HCT116 (cell line): ENCODE measurements around the gene BAD. TPM values are rescaled to one million over a fixed set of nuclear protein-coding genes. Genes with fewer than 3 reads are reported as not detected.

Source experiments
- ATAC-seq: fragments of 200-7000 bp; cut with Tn5 transposase; 2 replicates; pipeline ENCODE4 v1.9.1; 2020; ENCODE audit warnings: mild to moderate bottlenecking, moderate library complexity
- BruUV-seq: library from RNA; stranded (reverse); fragments of 400-500 nt; replicated peaks from 2 replicates; lab custom pipeline; 2021; lab: Mats Ljungman, UMichigan
- CTCF ChIA-PET: fragments of 300-600 bp; sonication (Branson Sonifier 250); formaldehyde crosslinking; loops from one replicate; lab custom pipeline; 2021; ENCODE audit warnings: antibody characterized with exemption; lab: Charles Lee
- POLR2A ChIA-PET: fragments of 300-600, 350-600 bp; sonication (Branson Sonifier 250); formaldehyde crosslinking; loops from one replicate; lab custom pipeline; 2021; ENCODE audit warnings: antibody characterized with exemption; lab: Charles Lee
- RAD21 ChIA-PET, 2 experiments: fragments of 300-600 bp; sonication (Branson Sonifier 250); formaldehyde crosslinking; loops; one replicate each; lab custom pipeline; 2023; ENCODE audit warnings: low total read pairs in 2 of 2; ENCODE audit not compliant: uncharacterized antibody in 2 of 2, unreplicated experiment in 2 of 2, low non-redundant PET in 1 of 2; lab: Charles Lee
- DNase-seq: peaks from one replicate; pipeline ENCODE4 v3.0.0-alpha.2; 2010; ENCODE audit warnings: low read depth, low spot score
- H2AFZ ChIP-seq: fragments of 200-600 bp; shearing (Covaris generic), sonication (generic); 2 replicates; pipeline ENCODE4 v1.6.1; 2017; ENCODE audit warnings: low read depth, mixed run types, mixed read lengths, antibody characterized with exemption, low read length; ENCODE audit not compliant: poor library complexity, severe bottlenecking
- H3K27ac ChIP-seq: 2 replicates; pipeline ENCODE4 v1.5.1; 2012; ENCODE audit warnings: low read depth, low read length
- H3K27me3 ChIP-seq: fragments of 200-600 bp; sonication (generic); 2 replicates; pipeline ENCODE4 v1.6.1; 2016; ENCODE audit warnings: mixed run types, low read length, mixed read lengths; ENCODE audit not compliant: insufficient read depth
- H3K36me3 ChIP-seq, 2 experiments: fragments of 200-500 bp in 1 of 2; fragments of 200-600 bp in 1 of 2; sonication (Bioruptor generic) in 1 of 2; sonication (generic) in 1 of 2; 2 replicates each; pipeline versions ENCODE4 v1.5.1 to v1.6.1; 2014 to 2016; ENCODE audit warnings: low read length in 2 of 2, inconsistent platforms in 1 of 2, mixed read lengths in 1 of 2, mixed run types in 1 of 2; ENCODE audit not compliant: insufficient read depth in 2 of 2, control insufficient read depth in 1 of 2
- H3K4me1 ChIP-seq, 2 experiments: fragments of 200-600 bp in 1 of 2; sonication (generic) in 1 of 2; 2 replicates each; pipeline versions ENCODE4 v1.5.1 to v1.6.1; 2012 to 2017; ENCODE audit warnings: low read length in 2 of 2, inconsistent platforms in 1 of 2, mild to moderate bottlenecking in 1 of 2, mixed read lengths in 1 of 2, mixed run types in 1 of 2, moderate library complexity in 1 of 2; ENCODE audit not compliant: insufficient read depth in 2 of 2, control insufficient read depth in 1 of 2
- H3K4me2 ChIP-seq: fragments of 200-600 bp; sonication (generic); 2 replicates; pipeline ENCODE4 v1.6.1; 2017; ENCODE audit warnings: mixed run types, low read length, mixed read lengths
- H3K4me3 ChIP-seq, 2 experiments: fragments of 200-600 bp in 1 of 2; sonication (generic) in 1 of 2; replicated peaks in 1 of 2; 2 replicates each; pipeline ENCODE4 v1.5.1; 2011 to 2016; ENCODE audit warnings: low read length in 2 of 2, control low read depth in 1 of 2, low read depth in 1 of 2, mild to moderate bottlenecking in 1 of 2, mixed read lengths in 1 of 2, mixed run types in 1 of 2
- H3K79me2 ChIP-seq: fragments of 200-600 bp; sonication (generic); 2 replicates; pipeline ENCODE4 v1.6.1; 2017; ENCODE audit warnings: mild to moderate bottlenecking, mixed run types, low read length, moderate library complexity, mixed read lengths; ENCODE audit not compliant: insufficient read depth
- H3K9ac ChIP-seq: fragments of 200-600 bp; sonication (generic); 2 replicates; pipeline ENCODE4 v1.6.1; 2016; ENCODE audit warnings: low read length, mixed read lengths
- H3K9me2 ChIP-seq: fragments of 200-600 bp; sonication (generic), shearing (Covaris generic); 2 replicates; pipeline ENCODE4 v1.6.1; 2017; ENCODE audit warnings: mixed run types, mild to moderate bottlenecking, moderate library complexity; ENCODE audit not compliant: insufficient read depth
- H3K9me3 ChIP-seq, 2 experiments: fragments of 200-500 bp in 1 of 2; fragments of 200-600 bp in 1 of 2; sonication (Bioruptor generic) in 1 of 2; sonication (generic) in 1 of 2; 2 replicates each; pipeline ENCODE4 v1.6.1; 2014 to 2017; ENCODE audit warnings: low read length in 2 of 2, mixed read lengths in 2 of 2, inconsistent platforms in 1 of 2, low read depth in 1 of 2, mild to moderate bottlenecking in 1 of 2, mixed run types in 1 of 2, moderate library complexity in 1 of 2; ENCODE audit not compliant: control insufficient read depth in 1 of 2, insufficient read depth in 1 of 2
- H4K20me1 ChIP-seq: fragments of 200-600 bp; sonication (generic), shearing (Covaris generic); 2 replicates; pipeline ENCODE4 v1.6.1; 2017; ENCODE audit warnings: mixed run types, mild to moderate bottlenecking, moderate library complexity; ENCODE audit not compliant: insufficient read depth
- CBX3 ChIP-seq: IDR thresholded peaks from 2 replicates; pipeline ENCODE4 v1.6.1; 2012; ENCODE audit warnings: low read depth
- CEBPB ChIP-seq: IDR thresholded peaks from 2 replicates; pipeline ENCODE4 v1.6.1; 2012; ENCODE audit warnings: low read depth
- CTCF ChIP-seq, 3 experiments: fragments of 200-600 bp in 1 of 3; sonication (generic) in 1 of 3; IDR thresholded peaks in 2 of 3; conservative IDR thresholded peaks in 1 of 3; 2 replicates each; pipeline ENCODE4 v1.5.1; 2012 to 2017; ENCODE audit warnings: low read depth in 2 of 3, low read length in 2 of 3, antibody characterized with exemption in 1 of 3, borderline replicate concordance in 1 of 3, control low read depth in 1 of 3, mild to moderate bottlenecking in 1 of 3, mixed read lengths in 1 of 3, mixed run types in 1 of 3, moderate library complexity in 1 of 3; ENCODE audit not compliant: insufficient read depth in 1 of 3
- EGR1 ChIP-seq: IDR thresholded peaks from 2 replicates; pipeline ENCODE4 v1.6.1; 2012; ENCODE audit warnings: low read depth
- ELF1 ChIP-seq: IDR thresholded peaks from 2 replicates; pipeline ENCODE4 v1.6.1; 2012; ENCODE audit warnings: low read depth, borderline replicate concordance
- EZH2 ChIP-seq: fragments of 200-600 bp; sonication (generic); IDR thresholded peaks from 2 replicates; pipeline ENCODE4 v1.6.1; 2017; ENCODE audit warnings: antibody characterized with exemption, mixed run types
- EZH2phosphoT487 ChIP-seq: fragments of 200-600 bp; IDR thresholded peaks from 2 replicates; pipeline ENCODE4 v1.6.1; 2018; ENCODE audit warnings: antibody characterized with exemption, borderline replicate concordance
- FOSL1 ChIP-seq: IDR thresholded peaks from 2 replicates; pipeline ENCODE4 v1.6.1; 2012; ENCODE audit warnings: low read depth
- MAX ChIP-seq: IDR thresholded peaks from 2 replicates; pipeline ENCODE4 v1.6.1; 2012
- POLR2AphosphoS5 ChIP-seq: IDR thresholded peaks from 2 replicates; pipeline ENCODE4 v1.6.1; 2011; ENCODE audit warnings: mild to moderate bottlenecking, low read depth, low read length, moderate library complexity
- SP1 ChIP-seq: IDR thresholded peaks from 2 replicates; pipeline ENCODE4 v1.6.1; 2012; ENCODE audit warnings: low read depth
- ZNF274 ChIP-seq: fragments of 200-500 bp; sonication (Bioruptor generic); IDR thresholded peaks from 2 replicates; pipeline ENCODE4 v1.6.1; 2014; ENCODE audit warnings: mild to moderate bottlenecking, low read depth, low read length, inconsistent platforms
- intact Hi-C: fragments of 100-400 bp; cut with micrococcal nuclease; formaldehyde crosslinking; loops from 2 replicates; pipeline ENCODE4 v1.10.0; 2022
- total RNA-seq: library from RNA; stranded (reverse); gene quantifications from one replicate; pipeline ENCODE4 v1.2.1, GENCODE V29; 2021; ENCODE audit not compliant: unreplicated experiment

The BAD gene
- total RNA-seq, 1 experiment from 2014 or later: 51.9 TPM

GRCh38 chr11:64229744-64230170 is 54.7 kb downstream of the BAD start:
- H3K4me2 ChIP-seq: peak overlapping the region; percentile 99
- no peak for TF ChIP-seq ZNF274
- no peak for TF ChIP-seq CBX3
- no peak for TF ChIP-seq CTCF (IDR thresholded peaks at IDR 0.05 in 2 of 3, conservative IDR thresholded peaks at IDR 0.05 in 1 of 3; ENCODE audit: borderline replicate concordance in 1 of 3, insufficient read depth in 1 of 3, low read depth in 2 of 3, low read length in 2 of 3)
- no peak for TF ChIP-seq CEBPB
- no peak for TF ChIP-seq FOSL1
- H3K9me2 ChIP-seq: no peaks in the 10 kb centered on the region
- RAD21 ChIA-PET: no interaction called here
- POLR2A ChIA-PET: no interaction called here
- CTCF ChIA-PET: no interaction called here
- no peak overlapping the region for H2AFZ ChIP-seq
- H3K27me3 ChIP-seq: no peaks in the 10 kb centered on the region
- H3K4me3 ChIP-seq: peak overlapping the region; percentile 71 to 89
- peaks cover 28 to 69% of the 10 kb centered on the region in 2 experiments for H3K4me1 ChIP-seq
- ATAC-seq (no peak), DNase-seq (no peak)
- no peaks in the 10 kb centered on the region for H4K20me1 ChIP-seq
- intact Hi-C loops: no loop called here
- H3K79me2 ChIP-seq: peaks cover 16% of the 10 kb centered on the region; the same call in 1 of the 2 replicates
- peak overlapping the region; percentile 61 for H3K27ac ChIP-seq
- no peaks in the 10 kb centered on the region for H3K9me3 ChIP-seq
- H3K9ac ChIP-seq: peak overlapping the region; percentile 88
- BruUV-seq: no TSS peak
- no peaks in the 10 kb centered on the region for H3K36me3 ChIP-seq

DNA sequence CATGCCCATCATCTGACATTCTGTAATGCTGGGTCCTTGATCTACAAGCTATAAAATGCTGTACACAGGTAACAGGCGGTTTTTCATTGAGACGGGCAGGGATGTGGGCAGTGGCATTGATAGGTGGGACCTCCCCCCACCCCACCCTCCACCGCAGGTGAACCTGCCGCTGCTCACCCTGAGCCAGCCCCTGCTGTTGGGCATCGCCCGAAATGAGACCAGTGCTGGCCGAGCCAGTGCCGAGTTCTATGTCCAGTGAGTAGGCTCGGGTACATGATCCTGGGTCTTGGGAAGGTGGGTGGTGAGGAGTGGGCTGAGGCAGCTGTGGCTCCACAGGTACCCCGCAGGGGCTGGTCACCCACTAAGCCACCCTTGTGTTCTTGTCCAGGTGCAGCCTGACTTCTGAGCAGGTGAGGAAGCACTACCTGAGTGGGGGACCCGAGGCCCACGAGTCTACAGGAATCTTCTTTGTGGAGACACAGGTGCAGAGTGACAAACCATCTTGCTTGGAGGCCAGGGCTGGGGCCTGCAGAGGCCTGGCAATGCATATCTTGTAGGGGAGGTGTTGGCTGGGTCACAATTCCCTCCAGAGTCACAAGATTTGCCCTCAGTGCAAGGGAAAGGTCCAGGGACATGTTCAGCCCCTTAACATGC is 55.2 kb downstream of the BAD start:
- H3K9me3 ChIP-seq: no peaks in the 10 kb centered on the region
- H3K4me2 ChIP-seq: peak overlapping the region; percentile 99
- RAD21 ChIA-PET: no interaction called here
- H3K79me2 ChIP-seq: peaks cover 19% of the 10 kb centered on the region; the same call in 1 of the 2 replicates
- H3K27me3 ChIP-seq: no peaks in the 10 kb centered on the region
- no peaks in the 10 kb centered on the region for H3K36me3 ChIP-seq
- peak overlapping the region; percentile 61 for H3K27ac ChIP-seq
- H2AFZ ChIP-seq: no peak overlapping the region
- no peak for DNase-seq
- CTCF ChIA-PET: no interaction called here
- H3K9ac ChIP-seq: peak overlapping the region; percentile 88; the same call in 1 of the 2 replicates
- no peak overlapping the region for H3K4me3 ChIP-seq
- BruUV-seq: no TSS peak
- TF ChIP-seq EGR1: no peak
- no peak for TF ChIP-seq EZH2phosphoT487
- TF ChIP-seq MAX: no peak
- no peak for TF ChIP-seq ELF1
- TF ChIP-seq POLR2AphosphoS5: no peak
- no peak for TF ChIP-seq EZH2
- no peak for TF ChIP-seq SP1
- no peak for TF ChIP-seq ZNF274
- peaks cover 28 to 69% of the 10 kb centered on the region in 2 experiments for H3K4me1 ChIP-seq
- POLR2A ChIA-PET: no interaction called here
- no peaks in the 10 kb centered on the region for H3K9me2 ChIP-seq
- no peaks in the 10 kb centered on the region for H4K20me1 ChIP-seq
- intact Hi-C loops: no loop called here
- ATAC-seq: no peak
